K562 (cell line): ENCODE results near the gene MUC5AC. TPM values are rescaled to one million over a fixed set of nuclear protein-coding genes. Genes with fewer than 3 reads are reported as not detected.

ENCODE experiments used
- ATAC-seq: fragments of 200-7000 bp; cut with Tn5 transposase; 3 replicates; pipeline ENCODE4 v1.9.1; 2020; ENCODE audit warnings: moderate library complexity
- BruUV-seq: library from RNA; stranded (reverse); fragments of 400-500 nt; replicated peaks from 2 replicates; lab custom pipeline; 2021; lab: Mats Ljungman, UMichigan
- CTCF ChIA-PET: fragments of 300-600 bp; formaldehyde crosslinking; extraction: SDS; loops from one replicate; lab custom pipeline; 2021; ENCODE audit warnings: low intra/inter-chr PET ratio; lab: Yijun Ruan, JAX
- POLR2A ChIA-PET: fragments of 300-600, 350-650 bp; sonication (Branson Sonifier 250); formaldehyde crosslinking; extraction: SDS; loops from one replicate; lab custom pipeline; 2021; ENCODE audit warnings: antibody characterized with exemption, inconsistent platforms; lab: Yijun Ruan, JAX
- DNase-seq, 4 experiments: peaks; one replicate each; pipeline versions ENCODE4 v3.0.0 to v3.0.0-alpha.2; 2011 to 2018; ENCODE audit warnings: low spot score in 3 of 4, mixed read lengths in 3 of 4; ENCODE audit errors: extremely low read depth in 1 of 4
- FAIRE-seq: peaks from 2 replicates; lab custom pipeline; 2011; peaks lifted over from hg19 to GRCh38; lab: Jason Lieb, UNC
- H2AFZ ChIP-seq: 2 replicates; pipeline ENCODE4 v1.6.0; 2011; ENCODE audit warnings: low read depth, low read length, control low read depth, inconsistent platforms
- H3K27ac ChIP-seq: fragments of 200-600 bp; 3 replicates; pipeline ENCODE4 v1.8.0; 2011; ENCODE audit warnings: low read depth, mild to moderate bottlenecking, control low read depth, inconsistent platforms, low read length, moderate library complexity, mixed read lengths; ENCODE audit errors: extremely low read depth
- H3K27me3 ChIP-seq, 2 experiments: fragments of 300-600 bp in 1 of 2; 2 replicates in 1 of 2; 3 replicates in 1 of 2; pipeline versions ENCODE4 v1.6.0 to v1.8.0; 2011; ENCODE audit warnings: inconsistent platforms in 2 of 2, low read length in 2 of 2, mild to moderate bottlenecking in 1 of 2, mixed read lengths in 1 of 2, moderate library complexity in 1 of 2; ENCODE audit not compliant: control insufficient read depth in 2 of 2, insufficient read depth in 2 of 2
- H3K36me3 ChIP-seq: fragments of 300-600 bp; 3 replicates; pipeline ENCODE4 v1.8.0; 2011; ENCODE audit warnings: mild to moderate bottlenecking, low read length, inconsistent platforms; ENCODE audit not compliant: control insufficient read depth, insufficient read depth
- H3K4me1 ChIP-seq, 2 experiments: fragments of 200-600 bp in 1 of 2; replicated peaks in 1 of 2; 2 replicates in 1 of 2; 3 replicates in 1 of 2; pipeline versions ENCODE4 v1.5.1 to v1.8.0; 2011; ENCODE audit warnings: inconsistent platforms in 2 of 2, low read length in 2 of 2, mild to moderate bottlenecking in 1 of 2, mixed read lengths in 1 of 2, moderate library complexity in 1 of 2; ENCODE audit not compliant: control insufficient read depth in 2 of 2, insufficient read depth in 2 of 2
- H3K4me2 ChIP-seq: 2 replicates; pipeline ENCODE4 v1.6.1; 2011; ENCODE audit warnings: low read length, control low read depth, inconsistent platforms, mixed read lengths; ENCODE audit not compliant: insufficient read depth
- H3K4me3 ChIP-seq: fragments of 200-600 bp; sonication (generic), shearing (Covaris generic); 2 replicates; pipeline ENCODE4 v1.5.1; 2016; ENCODE audit warnings: control low read depth, inconsistent platforms
- H3K79me2 ChIP-seq: fragments of 200-600 bp; 3 replicates; pipeline ENCODE4 v1.8.0; 2011; ENCODE audit warnings: low read length, inconsistent platforms; ENCODE audit not compliant: control insufficient read depth, insufficient read depth
- H3K9ac ChIP-seq, 2 experiments: 2 replicates each; pipeline versions ENCODE4 v1.6.0 to v1.6.1; 2011; ENCODE audit warnings: low read depth in 2 of 2, low read length in 2 of 2, control low read depth in 1 of 2, inconsistent platforms in 1 of 2, mild to moderate bottlenecking in 1 of 2, mixed read lengths in 1 of 2; ENCODE audit not compliant: insufficient read depth in 1 of 2
- H3K9me1 ChIP-seq: one replicate; pipeline ENCODE4 v1.6.0; 2011; ENCODE audit warnings: inconsistent platforms, mild to moderate bottlenecking, low read length, moderate library complexity; ENCODE audit not compliant: control insufficient read depth, insufficient read depth
- H3K9me3 ChIP-seq: replicated peaks from 2 replicates; pipeline ENCODE4 v1.5.1; 2011; ENCODE audit warnings: low read depth, low read length, inconsistent platforms; ENCODE audit not compliant: control insufficient read depth, insufficient read depth
- H4K20me1 ChIP-seq: replicated peaks from 2 replicates; pipeline ENCODE4 v1.6.1; 2011; ENCODE audit warnings: low read length, inconsistent platforms, mixed read lengths; ENCODE audit not compliant: control insufficient read depth, insufficient read depth
- CEBPG ChIP-seq, 3 experiments: fragments of 200-800 bp in 1 of 3; sonication (Bioruptor generic) in 1 of 3; sonication (generic) in 1 of 3; formaldehyde crosslinking in 1 of 3; IDR thresholded peaks in 2 of 3; conservative IDR thresholded peaks in 1 of 3; 2 replicates each; pipeline versions ENCODE4 v1.6.1 to v1.8.0; 2016 to 2022; ENCODE audit warnings: missing compliant biosample characterization in 2 of 3, missing genetic modification characterization in 2 of 3, mild to moderate bottlenecking in 1 of 3, missing genetic modification reagents in 1 of 3
- CHAMP1 ChIP-seq: fragments of 450-650 bp; IDR thresholded peaks from 2 replicates; pipeline ENCODE4 v1.6.1; 2016; ENCODE audit warnings: mild to moderate bottlenecking
- IRF1 ChIP-seq: sonication (generic); formaldehyde crosslinking; IDR thresholded peaks from 2 replicates; pipeline ENCODE4 v1.8.0; 2022; ENCODE audit warnings: missing genetic modification reagents, mild to moderate bottlenecking, borderline replicate concordance
- TEAD1 ChIP-seq, 2 experiments: fragments of 450-650 bp in 1 of 2; sonication (generic) in 1 of 2; formaldehyde crosslinking; IDR thresholded peaks; 2 replicates each; pipeline versions ENCODE4 v1.4.0 to v1.8.0; 2020 to 2022; ENCODE audit warnings: mild to moderate bottlenecking in 2 of 2, missing genetic modification reagents in 1 of 2
- ZBED1 ChIP-seq: IDR thresholded peaks from 2 replicates; pipeline ENCODE4 v1.6.1; 2014
- ZC3H8 ChIP-seq: fragments of 450-650 bp; IDR thresholded peaks from 2 replicates; pipeline ENCODE4 v1.6.1; 2017
- ZHX1 ChIP-seq: fragments of 150-350 bp; conservative IDR thresholded peaks from 2 replicates; pipeline ENCODE4 v1.6.1; 2014; ENCODE audit warnings: low read length
- ZZZ3 ChIP-seq: fragments of 450-650 bp; IDR thresholded peaks from 2 replicates; pipeline ENCODE4 v1.6.1; 2016; ENCODE audit warnings: antibody characterized with exemption, mild to moderate bottlenecking, moderate library complexity
- WGBS: fragments of 100-300 bp; shearing (Covaris generic); methylation state at CpG from one replicate; pipeline ENCODE4 v1.1.6; 2016; ENCODE audit warnings: low coverage, mixed read lengths; ENCODE audit not compliant: insufficient coverage; ENCODE audit errors: missing lambda C conversion rate; 5-methylcytosine and 5-hydroxymethylcytosine counted together
- in situ Hi-C: fragments of 300-500 bp; cut with MboI; formaldehyde crosslinking; loops from 4 replicates; pipeline ENCODE4 v1.15.0; 2018; ENCODE audit warnings: inconsistent platforms, mixed read lengths
- intact Hi-C: fragments of 100-400 bp; cut with micrococcal nuclease; formaldehyde crosslinking; loops from 2 replicates; pipeline ENCODE4 v1.14.2; 2022
- polyA plus RNA-seq, 8 experiments: library from polyadenylated mRNA; depleted of rRNA in 4 of 8; stranded (reverse) in 5 of 8; unstranded in 3 of 8; fragments of >200 nt; fragmentation: Nextera tagmentation in 2 of 8; fragmentation: Illumina TruSeq in 1 of 8; extraction: Ambion mirVana in 2 of 8; extraction: Trizol in 1 of 8; gene quantifications; 2 replicates each; pipeline versions ENCODE4 v1.2.1 to v1.2.3, GENCODE V29; 2011 to 2014; ENCODE audit warnings: inconsistent platforms in 1 of 8, missing spikeins in 1 of 8
- total RNA-seq, 7 experiments: library from RNA; depleted of rRNA in 6 of 7; stranded (reverse); fragments of >200 nt in 6 of 7; fragmentation: Illumina TruSeq in 2 of 7; extraction: Trizol in 2 of 7; gene quantifications; 2 replicates each; pipeline versions ENCODE4 v1.2.1 to v1.2.3, GENCODE V29; 2011 to 2021; ENCODE audit warnings: low replicate concordance in 1 of 7

MUC5AC gene
- total and polyA plus RNA-seq, 9 of the 15 experiments (the other 6 are each of a cell fraction or from before 2014, with no cell fraction given): not detected

GRCh38 chr11:1127664-1128162, 30.0 kb upstream of the MUC5AC start:
- no peaks in the 10 kb centered on the region for H3K36me3 ChIP-seq
- H2AFZ ChIP-seq: no peak overlapping the region
- H3K79me2 ChIP-seq: no peaks in the 10 kb centered on the region
- H3K27ac ChIP-seq: no peak overlapping the region
- ChIA-PET POLR2A (interaction anchor here (1.1 kb wide), 1 partner anchor 8 kb away, joined by 5 read pairs; no protein-coding TSS in a partner anchor), CTCF (no interaction called here)
- DNase-seq (no peak), ATAC-seq (no peak), FAIRE-seq (no peak)
- intact Hi-C loops (no loop called here), in situ Hi-C loops (no loop called here)
- no peaks in the 10 kb centered on the region for H3K9me1 ChIP-seq
- no peak for TF ChIP-seq ZBED1
- TF ChIP-seq CEBPG (CRISPR knock-in tag; IDR thresholded peaks at IDR 0.05): no peak
- TF ChIP-seq CEBPG (tag; conservative IDR thresholded peaks at IDR 0.05 in 1 of 2, IDR thresholded peaks at IDR 0.05 in 1 of 2): no peak
- TF ChIP-seq ZHX1: no peak
- TF ChIP-seq CHAMP1: no peak
- TF ChIP-seq ZZZ3: no peak
- TF ChIP-seq IRF1 (CRISPR knock-in tag): no peak
- TF ChIP-seq TEAD1 (CRISPR knock-in tag; IDR thresholded peaks at IDR 0.05): no peak
- TF ChIP-seq ZC3H8: no peak
- BruUV-seq: no TSS peak
- H3K4me2 ChIP-seq: no peak overlapping the region
- no peaks in the 10 kb centered on the region; the same call in 1 of the 2 replicates for H3K9me3 ChIP-seq
- WGBS: 0% methylated on average over 14 of the region's 14 CpGs
- no peak overlapping the region for H3K4me3 ChIP-seq
- peaks cover 0 to 14% of the 10 kb centered on the region in 2 experiments; a peak in 1 of 5 replicates for H3K4me1 ChIP-seq
- H3K9ac ChIP-seq: no peak overlapping the region
- H4K20me1 ChIP-seq: no peaks in the 10 kb centered on the region; the same call in 1 of the 2 replicates
- H3K27me3 ChIP-seq: peaks cover 0 to 55% of the 10 kb centered on the region in 2 experiments; a peak in 2 of 5 replicates
